ENCODE results near the gene AMMECR1.

AMMECR1 gene

GRCh38 chrX:110215411-110215810, 102.5 kb downstream of the AMMECR1 start:
- TF ChIP-seq, protein P1, sequence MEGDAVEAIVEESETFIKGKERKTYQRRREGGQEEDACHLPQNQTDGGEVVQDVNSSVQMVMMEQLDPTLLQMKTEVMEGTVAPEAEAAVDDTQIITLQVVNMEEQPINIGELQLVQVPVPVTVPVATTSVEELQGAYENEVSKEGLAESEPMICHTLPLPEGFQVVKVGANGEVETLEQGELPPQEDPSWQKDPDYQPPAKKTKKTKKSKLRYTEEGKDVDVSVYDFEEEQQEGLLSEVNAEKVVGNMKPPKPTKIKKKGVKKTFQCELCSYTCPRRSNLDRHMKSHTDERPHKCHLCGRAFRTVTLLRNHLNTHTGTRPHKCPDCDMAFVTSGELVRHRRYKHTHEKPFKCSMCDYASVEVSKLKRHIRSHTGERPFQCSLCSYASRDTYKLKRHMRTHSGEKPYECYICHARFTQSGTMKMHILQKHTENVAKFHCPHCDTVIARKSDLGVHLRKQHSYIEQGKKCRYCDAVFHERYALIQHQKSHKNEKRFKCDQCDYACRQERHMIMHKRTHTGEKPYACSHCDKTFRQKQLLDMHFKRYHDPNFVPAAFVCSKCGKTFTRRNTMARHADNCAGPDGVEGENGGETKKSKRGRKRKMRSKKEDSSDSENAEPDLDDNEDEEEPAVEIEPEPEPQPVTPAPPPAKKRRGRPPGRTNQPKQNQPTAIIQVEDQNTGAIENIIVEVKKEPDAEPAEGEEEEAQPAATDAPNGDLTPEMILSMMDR (IDR thresholded peaks at IDR 0.05; ENCODE audit: low read length) = no peak
- TF ChIP-seq EZH2phosphoT487 (IDR thresholded peaks at IDR 0.05; ENCODE audit: low read length) (no peak), EZH2 (optimal IDR thresholded peaks at IDR 0.05; ENCODE audit: low read depth, low read length) (no peak)
- H3K4me1 ChIP-seq (ENCODE audit: low read length) = no peaks in the 10 kb centered on the region
- no peaks in the 10 kb centered on the region for H4K20me1 ChIP-seq (ENCODE audit: insufficient read depth, low read length)
- H3K79me2 ChIP-seq (ENCODE audit: low read length) = no peaks in the 10 kb centered on the region
- no peak overlapping the region for H3K27ac ChIP-seq (ENCODE audit: low read length)
- no peak for DNase-seq
- no peaks in the 10 kb centered on the region for H3K9me2 ChIP-seq (replicated peaks; ENCODE audit: insufficient read depth, low read length)
- no peaks in the 10 kb centered on the region for H3K9me3 ChIP-seq (replicated peaks; ENCODE audit: insufficient read depth, low read length)
- no peaks in the 10 kb centered on the region for H3K27me3 ChIP-seq (replicated peaks; ENCODE audit: insufficient read depth, low read length)
- no peak overlapping the region for H3K9ac ChIP-seq (ENCODE audit: low read length)
- no peak overlapping the region for H3K4me2 ChIP-seq (ENCODE audit: low read depth, low read length)
- no peaks in the 10 kb centered on the region for H3K36me3 ChIP-seq (replicated peaks; ENCODE audit: insufficient read depth, low read length)
- no peaks in the 10 kb centered on the region for H3F3A ChIP-seq (ENCODE audit: insufficient read depth, low read length)
- no peak overlapping the region for H3K4me3 ChIP-seq (ENCODE audit: low read length)
- no peak overlapping the region for H2AFZ ChIP-seq (ENCODE audit: low read length)

DNA sequence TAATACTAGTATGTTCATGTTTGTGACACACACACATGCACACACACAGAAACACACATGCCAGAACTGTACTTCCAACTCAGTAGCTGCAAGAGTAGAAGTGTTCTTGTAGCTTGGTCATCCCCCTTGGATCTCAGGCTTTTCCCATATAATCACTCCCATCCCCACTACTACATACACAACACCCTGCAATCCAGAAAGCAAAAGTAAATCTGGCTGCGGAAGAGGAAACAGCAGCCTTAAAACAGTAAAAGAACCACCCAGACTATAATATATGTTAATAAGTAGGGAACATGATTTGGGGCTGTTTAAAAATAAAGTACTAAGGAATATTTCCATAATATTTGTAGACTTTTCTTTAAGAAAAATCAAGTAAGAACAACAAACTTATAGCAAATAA, 103.2 kb downstream of the AMMECR1 start:
- Histone ChIP-seq H3K4me3 (ENCODE audit: low read length) (no peak overlapping the region), H3K79me2 (ENCODE audit: low read length) (no peaks in the 10 kb centered on the region), H3K9me2 (replicated peaks; ENCODE audit: insufficient read depth, low read length) (no peaks in the 10 kb centered on the region), H4K20me1 (ENCODE audit: insufficient read depth, low read length) (no peaks in the 10 kb centered on the region), H3K27me3 (replicated peaks; ENCODE audit: insufficient read depth, low read length) (no peaks in the 10 kb centered on the region), H3K36me3 (replicated peaks; ENCODE audit: insufficient read depth, low read length) (no peaks in the 10 kb centered on the region), H3K27ac (ENCODE audit: low read length) (no peak overlapping the region), H3K4me2 (ENCODE audit: low read depth, low read length) (no peak overlapping the region), H2AFZ (ENCODE audit: low read length) (no peak overlapping the region), H3F3A (ENCODE audit: insufficient read depth, low read length) (no peaks in the 10 kb centered on the region), H3K9me3 (replicated peaks; ENCODE audit: insufficient read depth, low read length) (no peaks in the 10 kb centered on the region), H3K4me1 (ENCODE audit: low read length) (no peaks in the 10 kb centered on the region), H3K9ac (ENCODE audit: low read length) (no peak overlapping the region)
- TF ChIP-seq, protein P1 (IDR thresholded peaks at IDR 0.05; ENCODE audit: low read length) = no peak
- no peak for TF ChIP-seq EZH2 (optimal IDR thresholded peaks at IDR 0.05; ENCODE audit: low read depth, low read length)
- TF ChIP-seq EZH2phosphoT487 (IDR thresholded peaks at IDR 0.05; ENCODE audit: low read length) = no peak
- no peak for DNase-seq

- Histone ChIP-seq H2AFZ (ENCODE audit: low read length) (no peak overlapping the region), H3K9ac (ENCODE audit: low read length) (no peak overlapping the region), H3K79me2 (ENCODE audit: low read length) (no peaks in the 10 kb centered on the region), H3K9me3 (replicated peaks; ENCODE audit: insufficient read depth, low read length) (no peaks in the 10 kb centered on the region), H3K9me2 (replicated peaks; ENCODE audit: insufficient read depth, low read length) (no peaks in the 10 kb centered on the region), H3K4me3 (ENCODE audit: low read length) (no peak overlapping the region), H3K36me3 (replicated peaks; ENCODE audit: insufficient read depth, low read length) (no peaks in the 10 kb centered on the region), H4K20me1 (ENCODE audit: insufficient read depth, low read length) (no peaks in the 10 kb centered on the region), H3K27me3 (replicated peaks; ENCODE audit: insufficient read depth, low read length) (no peaks in the 10 kb centered on the region), H3K27ac (ENCODE audit: low read length) (no peak overlapping the region), H3F3A (ENCODE audit: insufficient read depth, low read length) (no peaks in the 10 kb centered on the region), H3K4me1 (ENCODE audit: low read length) (no peaks in the 10 kb centered on the region), H3K4me2 (ENCODE audit: low read depth, low read length) (no peak overlapping the region)
- no peak for DNase-seq
- no peak for TF ChIP-seq EZH2 (optimal IDR thresholded peaks at IDR 0.05; ENCODE audit: low read depth, low read length)
- TF ChIP-seq, protein P1 (IDR thresholded peaks at IDR 0.05; ENCODE audit: low read length) = no peak
These were observed 104.7 kb downstream of the AMMECR1 start for GRCh38 chrX:110213183-110213582.

Measured in MM.1S (cell line).